SK-N-SH treated with all-trans-retinoic acid at 6 μM for 48 hours (cell line): Measurements from ENCODE around the gene RIPOR2.

Source experiments
- ATAC-seq: fragments of 200-7000 bp; cut with Tn5 transposase; 3 replicates; pipeline ENCODE4 v1.9.1; 2020; ENCODE audit warnings: mild to moderate bottlenecking, moderate library complexity
- BACH2 ChIP-seq: fragments of 250-450 bp; sonication (Bioruptor Pico); IDR thresholded peaks from 2 replicates; pipeline ENCODE4 v1.9.0; 2021; ENCODE audit warnings: mild to moderate bottlenecking, borderline replicate concordance
- CREB5 ChIP-seq: fragments of 250-450 bp; sonication (Bioruptor Pico); IDR thresholded peaks from 2 replicates; pipeline ENCODE4 v1.5.1; 2020; ENCODE audit warnings: low read depth, mild to moderate bottlenecking, moderate library complexity
- CSDC2 ChIP-seq: fragments of 250-450 bp; sonication (Bioruptor Pico); IDR thresholded peaks from 2 replicates; pipeline ENCODE4 v1.5.0; 2020; ENCODE audit warnings: mild to moderate bottlenecking, moderate library complexity
- CSRNP3 ChIP-seq: fragments of 250-450 bp; sonication (Bioruptor Pico); IDR thresholded peaks from 2 replicates; pipeline ENCODE4 v1.5.1; 2021; ENCODE audit warnings: mild to moderate bottlenecking, moderate library complexity
- ESRRG ChIP-seq: fragments of 250-450 bp; sonication (Bioruptor Pico); IDR thresholded peaks from 2 replicates; pipeline ENCODE4 v1.6.1; 2021; ENCODE audit warnings: mild to moderate bottlenecking
- ISL1 ChIP-seq: fragments of 250-450 bp; sonication (Bioruptor Pico); IDR thresholded peaks from 2 replicates; pipeline ENCODE4 v2.1.2; 2022; ENCODE audit warnings: mild to moderate bottlenecking, moderate library complexity
- OSR1 ChIP-seq: fragments of 250-450 bp; sonication (Bioruptor Pico); IDR thresholded peaks from 2 replicates; pipeline ENCODE4 v1.8.0; 2022; ENCODE audit warnings: moderate library complexity, mild to moderate bottlenecking, inconsistent platforms
- PPARA ChIP-seq: fragments of 250-450 bp; sonication (Bioruptor Pico); IDR thresholded peaks from 2 replicates; pipeline ENCODE4 v1.5.0; 2020; ENCODE audit warnings: mild to moderate bottlenecking, borderline replicate concordance
- RARB ChIP-seq: fragments of 250-450 bp; sonication (Bioruptor Pico); IDR thresholded peaks from 2 replicates; pipeline ENCODE4 v1.8.0; 2021; ENCODE audit warnings: mild to moderate bottlenecking, moderate library complexity
- SNAI2 ChIP-seq: fragments of 250-450 bp; sonication (Bioruptor Pico); IDR thresholded peaks from 2 replicates; pipeline ENCODE4 v1.5.0; 2020; ENCODE audit warnings: mild to moderate bottlenecking, moderate library complexity
- TCF4 ChIP-seq: fragments of 250-450 bp; sonication (Bioruptor Pico); IDR thresholded peaks from 2 replicates; pipeline ENCODE4 v1.8.0; 2021; ENCODE audit warnings: mild to moderate bottlenecking, moderate library complexity, borderline replicate concordance
- TOX ChIP-seq: fragments of 250-450 bp; sonication (Bioruptor Pico); IDR thresholded peaks from 2 replicates; pipeline ENCODE4 v1.8.0; 2021; ENCODE audit warnings: mild to moderate bottlenecking, moderate library complexity, borderline replicate concordance
- TSHZ2 ChIP-seq: fragments of 250-450 bp; sonication (Bioruptor Pico); IDR thresholded peaks from 2 replicates; pipeline ENCODE4 v1.5.0; 2020; ENCODE audit warnings: mild to moderate bottlenecking, moderate library complexity
- ZC3H10 ChIP-seq: fragments of 250-450 bp; sonication (Bioruptor Pico); IDR thresholded peaks from 2 replicates; pipeline ENCODE4 v1.5.1; 2021; ENCODE audit warnings: mild to moderate bottlenecking, moderate library complexity
- ZFP3 ChIP-seq: fragments of 250-450 bp; sonication (Bioruptor Pico); IDR thresholded peaks from 2 replicates; pipeline ENCODE4 v1.5.0; 2020; ENCODE audit warnings: mild to moderate bottlenecking, moderate library complexity
- ZFP30 ChIP-seq: fragments of 450-650 bp; formaldehyde crosslinking; IDR thresholded peaks from 2 replicates; pipeline ENCODE4 v1.5.0; 2022; ENCODE audit warnings: mild to moderate bottlenecking, moderate library complexity
- ZNF565 ChIP-seq: fragments of 450-650 bp; formaldehyde crosslinking; conservative IDR thresholded peaks from 2 replicates; pipeline ENCODE4 v1.5.0; 2020; ENCODE audit warnings: low read depth, mild to moderate bottlenecking, moderate library complexity
- ZNF70 ChIP-seq: fragments of 450-650 bp; formaldehyde crosslinking; IDR thresholded peaks from 2 replicates; pipeline ENCODE4 v1.5.0; 2020; ENCODE audit warnings: mild to moderate bottlenecking, moderate library complexity
- ZNF8 ChIP-seq: fragments of 450-650 bp; formaldehyde crosslinking; IDR thresholded peaks from 2 replicates; pipeline ENCODE4 v1.5.0; 2020; ENCODE audit warnings: mild to moderate bottlenecking, moderate library complexity
- TF ChIP-seq, protein P1 (sequence below): fragments of 250-450 bp; sonication (Bioruptor Pico); IDR thresholded peaks from 2 replicates; pipeline ENCODE4 v1.8.0; 2021; ENCODE audit warnings: low read depth, mild to moderate bottlenecking, moderate library complexity, borderline replicate concordance
- TF ChIP-seq, protein P2 (sequence below): fragments of 250-450 bp; sonication (Bioruptor Pico); IDR thresholded peaks from 2 replicates; pipeline ENCODE4 v1.8.0; 2020; ENCODE audit warnings: mild to moderate bottlenecking, moderate library complexity, borderline replicate concordance

Gene RIPOR2

GRCh38 chr6:24910331-24910960 is 25.3 kb downstream of the RIPOR2 start (continued):
- TF ChIP-seq TSHZ2 (CRISPR knock-in tag) = no peak

- no peak for ATAC-seq
- TF ChIP-seq OSR1 (CRISPR knock-in tag) = no peak
- TF ChIP-seq TCF4 (CRISPR knock-in tag) = no peak
- no peak for TF ChIP-seq TOX (CRISPR knock-in tag)
- no peak for TF ChIP-seq CSRNP3
- no peak for TF ChIP-seq TSHZ2 (CRISPR knock-in tag)
- no peak for TF ChIP-seq ZNF8 (CRISPR knock-in tag)
- no peak for TF ChIP-seq ESRRG (CRISPR knock-in tag)
Observed at GRCh38 chr6:24909241-24910216, 26.2 kb downstream of the RIPOR2 start.

DNA sequence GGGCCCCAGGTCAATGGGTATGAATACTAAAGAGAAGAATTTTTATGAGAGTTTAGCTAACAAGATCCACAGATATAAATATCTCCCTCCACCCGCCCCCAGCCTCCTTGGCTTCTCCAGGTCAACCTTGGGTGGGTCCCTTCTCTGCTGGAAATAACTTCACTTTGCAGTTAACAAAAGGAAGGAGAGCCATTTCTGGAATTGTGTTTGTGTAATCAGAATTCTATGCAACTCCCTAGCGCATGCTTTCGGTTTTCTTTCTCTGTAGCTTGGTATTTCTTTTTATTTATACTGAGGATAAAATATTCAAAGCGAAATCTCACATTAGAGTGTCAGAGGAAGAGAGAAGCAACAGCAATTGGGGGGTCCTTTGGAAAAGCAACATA is 27.1 kb downstream of the RIPOR2 start:
- no peak for ATAC-seq
- TF ChIP-seq BACH2 (CRISPR knock-in tag) = no peak
- TF ChIP-seq ISL1 (CRISPR knock-in tag) = no peak
- TF ChIP-seq ZNF8 (CRISPR knock-in tag) = no peak
- no peak for TF ChIP-seq ZFP3
- no peak for TF ChIP-seq ESRRG (CRISPR knock-in tag)
- TF ChIP-seq, protein P1, sequence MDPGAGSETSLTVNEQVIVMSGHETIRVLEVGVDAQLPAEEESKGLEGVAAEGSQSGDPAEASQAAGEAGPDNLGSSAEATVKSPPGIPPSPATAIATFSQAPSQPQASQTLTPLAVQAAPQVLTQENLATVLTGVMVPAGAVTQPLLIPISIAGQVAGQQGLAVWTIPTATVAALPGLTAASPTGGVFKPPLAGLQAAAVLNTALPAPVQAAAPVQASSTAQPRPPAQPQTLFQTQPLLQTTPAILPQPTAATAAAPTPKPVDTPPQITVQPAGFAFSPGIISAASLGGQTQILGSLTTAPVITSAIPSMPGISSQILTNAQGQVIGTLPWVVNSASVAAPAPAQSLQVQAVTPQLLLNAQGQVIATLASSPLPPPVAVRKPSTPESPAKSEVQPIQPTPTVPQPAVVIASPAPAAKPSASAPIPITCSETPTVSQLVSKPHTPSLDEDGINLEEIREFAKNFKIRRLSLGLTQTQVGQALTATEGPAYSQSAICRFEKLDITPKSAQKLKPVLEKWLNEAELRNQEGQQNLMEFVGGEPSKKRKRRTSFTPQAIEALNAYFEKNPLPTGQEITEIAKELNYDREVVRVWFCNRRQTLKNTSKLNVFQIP (CRISPR knock-in tag) = no peak
- no peak for TF ChIP-seq TOX (CRISPR knock-in tag)
- TF ChIP-seq PPARA (CRISPR knock-in tag) = no peak
- no peak for TF ChIP-seq CSDC2 (CRISPR knock-in tag)
- no peak for TF ChIP-seq ZC3H10 (CRISPR knock-in tag)
- TF ChIP-seq, protein P2, sequence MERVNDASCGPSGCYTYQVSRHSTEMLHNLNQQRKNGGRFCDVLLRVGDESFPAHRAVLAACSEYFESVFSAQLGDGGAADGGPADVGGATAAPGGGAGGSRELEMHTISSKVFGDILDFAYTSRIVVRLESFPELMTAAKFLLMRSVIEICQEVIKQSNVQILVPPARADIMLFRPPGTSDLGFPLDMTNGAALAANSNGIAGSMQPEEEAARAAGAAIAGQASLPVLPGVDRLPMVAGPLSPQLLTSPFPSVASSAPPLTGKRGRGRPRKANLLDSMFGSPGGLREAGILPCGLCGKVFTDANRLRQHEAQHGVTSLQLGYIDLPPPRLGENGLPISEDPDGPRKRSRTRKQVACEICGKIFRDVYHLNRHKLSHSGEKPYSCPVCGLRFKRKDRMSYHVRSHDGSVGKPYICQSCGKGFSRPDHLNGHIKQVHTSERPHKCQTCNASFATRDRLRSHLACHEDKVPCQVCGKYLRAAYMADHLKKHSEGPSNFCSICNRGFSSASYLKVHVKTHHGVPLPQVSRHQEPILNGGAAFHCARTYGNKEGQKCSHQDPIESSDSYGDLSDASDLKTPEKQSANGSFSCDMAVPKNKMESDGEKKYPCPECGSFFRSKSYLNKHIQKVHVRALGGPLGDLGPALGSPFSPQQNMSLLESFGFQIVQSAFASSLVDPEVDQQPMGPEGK (CRISPR knock-in tag) = no peak
- no peak for TF ChIP-seq OSR1 (CRISPR knock-in tag)
- TF ChIP-seq RARB (CRISPR knock-in tag) = no peak
- TF ChIP-seq ZNF70 = no peak
- TF ChIP-seq ZFP30 (CRISPR knock-in tag) = no peak
- TF ChIP-seq ZNF565 (CRISPR knock-in tag) = no peak
- no peak for TF ChIP-seq TCF4 (CRISPR knock-in tag)
- no peak for TF ChIP-seq SNAI2 (CRISPR knock-in tag)
- TF ChIP-seq TSHZ2 (CRISPR knock-in tag) = no peak
- no peak for TF ChIP-seq CREB5
